NCI-H2196 treated with DMSO at 0.1 percent for 48 hours (cell line): ENCODE data around the gene RANBP1.

Experiments used
- DNase-seq: peaks from one replicate; lab custom pipeline; 2025; ENCODE audit not compliant: unreplicated experiment; lab: John Stamatoyannopoulos, UW

RANBP1 gene

GRCh38 chr22:20135806-20136602 is 20.1 kb downstream of the RANBP1 start:
- DNase-seq: no peak

GRCh38 chr22:20136603-20136873 is 20.6 kb downstream of the RANBP1 start:
- DNase-seq: no peak

GRCh38 chr22:20137113-20137512 is 21.2 kb downstream of the RANBP1 start:
- no peak for DNase-seq

- no peak for DNase-seq
Observed at GRCh38 chr22:20137671-20138416, 21.9 kb downstream of the RANBP1 start.

GRCh38 chr22:20138417-20138738 is 22.5 kb downstream of the RANBP1 start:
- no peak for DNase-seq

- no peak for DNase-seq
Observed at GRCh38 chr22:20138868-20139267, 23.0 kb downstream of the RANBP1 start.

- no peak for DNase-seq
Observed at GRCh38 chr22:20139391-20140106, 23.6 kb downstream of the RANBP1 start.

GRCh38 chr22:20140107-20140445 is 24.2 kb downstream of the RANBP1 start:
- no peak for DNase-seq

- DNase-seq: no peak
Observed at GRCh38 chr22:20140521-20140964, 24.6 kb downstream of the RANBP1 start.

- DNase-seq: no peak
Observed at GRCh38 chr22:20141186-20142077, 25.5 kb downstream of the RANBP1 start.

- no peak for DNase-seq
Observed at GRCh38 chr22:20142711-20143621, 27.1 kb downstream of the RANBP1 start.

- DNase-seq: no peak
Observed at GRCh38 chr22:20143883-20144665, 28.2 kb downstream of the RANBP1 start.

- DNase-seq: no peak
Observed at GRCh38 chr22:20145206-20145831, 29.4 kb downstream of the RANBP1 start.

- DNase-seq: no peak
Observed at GRCh38 chr22:20145832-20146223, 29.9 kb downstream of the RANBP1 start.

GRCh38 chr22:20146777-20147176 is 30.9 kb downstream of the RANBP1 start:
- no peak for DNase-seq

- DNase-seq: no peak
Observed at GRCh38 chr22:20147237-20147988, 31.5 kb downstream of the RANBP1 start.

GRCh38 chr22:20148414-20148813 is 32.5 kb downstream of the RANBP1 start:
- DNase-seq: no peak
